HG02970 (cell line): ENCODE measurements around the gene OPTC.

Source experiments
- ATAC-seq: cut with Tn5 transposase; IDR thresholded peaks from one replicate; pipeline ENCODE4 v1.9.1; 2021; ENCODE audit warnings: mild to moderate bottlenecking, moderate library complexity, moderate number of reproducible peaks; ENCODE audit not compliant: unreplicated experiment, low FRiP score

Gene OPTC

DNA sequence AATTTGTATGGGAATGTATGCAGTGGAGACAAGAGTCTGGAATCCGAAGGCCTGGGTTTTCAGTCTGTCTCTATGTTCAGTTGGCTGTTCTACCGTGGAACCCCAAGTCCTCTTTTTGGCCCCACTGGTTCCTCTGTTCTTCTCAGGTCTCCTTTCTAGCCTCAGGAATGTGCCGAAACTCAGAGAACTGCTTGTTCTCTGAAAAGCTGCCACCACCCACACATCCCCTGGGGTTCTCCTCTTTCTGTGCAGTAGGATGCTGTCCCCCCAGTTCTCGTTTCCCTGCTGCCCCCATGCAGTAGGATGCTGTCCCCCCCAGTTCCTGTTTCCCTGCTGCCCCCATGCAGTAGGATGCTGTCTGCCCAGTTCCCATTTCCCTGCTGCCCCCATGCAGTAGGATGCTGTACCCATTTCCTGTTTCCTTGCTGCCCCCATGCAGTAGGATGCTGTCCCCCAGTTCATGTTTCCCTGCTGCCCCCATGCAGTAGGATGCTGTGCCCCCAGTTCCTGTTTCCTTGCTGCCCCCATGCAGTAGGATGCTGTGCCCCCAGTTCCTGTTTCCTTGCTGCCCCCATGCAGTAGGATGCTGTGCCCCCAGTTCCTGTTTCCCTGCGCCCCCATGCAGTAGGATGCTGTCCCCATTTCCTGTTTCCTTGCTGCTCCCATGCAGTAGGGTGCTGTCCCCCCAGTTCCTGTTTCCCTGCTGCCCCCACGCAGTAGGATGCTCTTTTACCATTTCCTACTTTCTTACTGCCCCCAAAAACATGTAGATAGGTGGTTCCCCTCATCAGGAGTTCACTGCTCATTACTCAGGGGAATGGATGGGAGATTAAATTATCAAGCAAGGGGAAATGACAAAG, 35.3 kb downstream of the OPTC start:
- ATAC-seq, result no peak

- ATAC-seq, result no peak
These were observed 37.1 kb downstream of the OPTC start for GRCh38 chr1:203531063-203531462.

- ATAC-seq, result no peak
These were observed 40.1 kb downstream of the OPTC start for GRCh38 chr1:203534012-203534411.

GRCh38 chr1:203534526-203534925, 40.6 kb downstream of the OPTC start:
- no peak for ATAC-seq

GRCh38 chr1:203536575-203536974, 42.6 kb downstream of the OPTC start:
- no peak for ATAC-seq

DNA sequence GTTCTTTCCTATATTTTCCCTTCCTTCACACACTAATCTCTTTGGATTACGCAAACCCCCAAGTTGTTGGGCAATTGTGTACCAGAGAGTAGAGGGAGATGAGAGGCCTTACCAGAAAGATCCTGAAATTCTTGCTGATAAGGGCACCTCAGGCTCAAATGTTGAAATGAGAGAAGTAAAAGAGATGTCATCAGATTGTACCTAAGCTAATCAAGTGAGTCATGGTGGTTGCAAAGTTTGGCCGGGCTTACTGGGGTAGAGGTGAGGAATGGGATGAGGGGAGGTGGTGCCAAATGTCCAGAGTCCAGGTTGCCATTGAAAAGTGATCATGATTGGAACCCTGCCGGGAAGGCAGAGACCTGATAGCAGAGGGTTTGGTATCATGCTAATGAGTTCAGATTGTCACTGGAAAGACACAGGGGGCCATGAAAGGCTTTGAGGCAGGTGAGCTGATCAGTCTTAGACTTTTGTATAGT, 43.1 kb downstream of the OPTC start:
- ATAC-seq, result no peak

DNA sequence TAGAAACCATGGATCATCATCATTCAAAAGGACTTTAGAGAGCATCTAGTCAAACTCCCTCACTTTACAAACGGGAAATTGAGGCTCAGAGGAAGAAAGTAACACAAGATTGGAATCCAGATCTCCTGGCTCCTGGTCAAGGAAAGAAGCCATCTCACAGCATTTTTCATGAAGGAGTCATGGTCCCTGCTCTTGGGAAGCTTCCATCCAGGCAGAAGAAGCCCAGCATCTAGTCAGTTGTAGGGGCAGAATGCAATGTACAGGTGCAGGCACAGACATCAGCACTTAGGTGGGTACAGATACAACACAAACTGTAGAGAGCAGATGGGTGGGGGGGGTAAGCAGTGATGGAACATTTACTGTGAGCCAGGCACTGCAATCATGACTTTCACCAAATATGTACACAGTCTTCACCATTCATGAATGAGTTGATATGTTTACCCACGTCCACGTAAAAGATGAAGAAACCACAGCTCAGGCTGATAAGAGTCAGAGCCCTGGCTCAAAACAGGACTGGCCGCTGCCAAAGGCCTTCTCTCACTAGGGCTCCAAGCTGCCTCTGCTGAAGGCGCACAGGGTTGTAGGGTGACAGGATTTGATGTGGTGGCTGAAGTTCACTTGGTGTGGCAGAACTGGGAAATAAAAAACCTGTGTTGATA, 44.0 kb downstream of the OPTC start:
- no peak for ATAC-seq

DNA sequence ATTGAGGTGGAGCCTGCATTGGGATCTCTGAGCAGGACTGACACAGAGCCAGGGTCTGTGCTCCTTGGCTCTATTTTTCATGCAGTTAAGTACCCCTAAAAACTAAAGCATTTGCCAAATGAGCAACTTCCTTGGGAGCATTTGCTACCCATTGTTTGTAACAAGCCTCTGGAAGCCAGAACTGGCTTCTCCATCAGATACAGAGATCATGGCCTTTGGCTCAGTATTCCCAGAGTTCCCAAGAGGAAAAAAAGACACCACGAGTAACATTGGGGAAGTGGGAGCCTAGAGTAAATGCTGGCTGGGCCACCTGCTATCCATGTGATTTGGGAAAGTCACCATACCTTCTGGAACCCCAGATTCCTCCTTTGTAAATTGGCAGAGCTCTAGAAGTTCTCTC, 44.8 kb downstream of the OPTC start:
- ATAC-seq, result no peak

DNA sequence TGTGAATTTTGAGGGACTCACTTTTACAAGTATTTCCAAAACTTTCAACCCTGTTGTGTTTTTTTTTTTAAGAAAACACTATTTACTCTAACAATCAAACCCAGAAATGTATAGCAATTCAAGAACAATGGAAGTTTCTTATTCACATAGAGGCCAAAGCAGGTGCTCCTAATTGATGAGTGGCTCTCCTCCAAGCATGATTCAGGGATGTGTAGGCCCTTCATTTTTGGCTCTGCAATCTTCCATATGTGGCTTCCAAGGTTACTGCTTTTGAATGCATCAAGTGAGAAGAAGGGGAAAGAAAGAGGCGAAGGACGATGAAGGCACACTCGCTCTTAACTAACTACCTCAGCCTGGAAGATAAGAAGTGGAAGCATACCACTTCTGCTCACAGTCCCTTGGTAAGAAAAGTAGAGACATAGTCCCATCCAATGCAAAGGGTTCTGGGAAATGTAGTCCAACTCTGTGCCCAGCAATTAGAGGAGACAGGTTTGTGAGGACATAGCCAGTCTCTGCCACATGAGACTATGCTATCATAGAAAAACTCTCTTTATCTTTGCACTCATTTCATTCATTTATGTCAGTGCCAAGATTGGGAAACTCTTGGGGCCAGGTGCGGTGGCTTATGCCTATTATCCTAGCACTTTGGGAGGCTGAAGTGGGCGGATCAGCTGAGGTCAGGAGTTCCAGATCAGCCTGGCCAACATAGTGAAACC, 46.0 kb downstream of the OPTC start:
- ATAC-seq, result no peak

DNA sequence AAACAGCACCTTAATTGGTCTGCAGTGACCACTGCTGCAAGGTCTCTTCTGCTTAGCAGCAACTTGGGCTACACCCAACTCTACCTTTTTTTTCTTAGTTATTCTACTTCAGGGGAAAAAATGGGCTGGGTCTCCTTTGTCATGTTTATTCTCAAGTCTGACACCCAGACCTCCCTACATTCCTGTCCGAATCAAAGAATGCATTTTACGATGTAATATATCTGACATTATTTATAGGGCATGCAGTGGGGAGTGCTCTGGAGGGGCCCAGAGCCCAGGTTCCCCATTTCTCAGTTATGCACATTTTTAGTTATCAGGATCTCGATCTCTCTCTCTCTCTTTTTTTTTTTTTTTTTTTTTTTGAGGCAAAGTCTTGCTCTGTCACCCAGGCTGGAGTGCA, 50.5 kb downstream of the OPTC start:
- ATAC-seq, result no peak

- ATAC-seq, result no peak
These were observed 51.2 kb downstream of the OPTC start for GRCh38 chr1:203544978-203545816.

GRCh38 chr1:203546274-203546673, 52.3 kb downstream of the OPTC start:
- ATAC-seq, result no peak

GRCh38 chr1:203547147-203547546, 53.2 kb downstream of the OPTC start:
- ATAC-seq, result no peak

GRCh38 chr1:203547771-203548421, 53.9 kb downstream of the OPTC start:
- no peak for ATAC-seq

DNA sequence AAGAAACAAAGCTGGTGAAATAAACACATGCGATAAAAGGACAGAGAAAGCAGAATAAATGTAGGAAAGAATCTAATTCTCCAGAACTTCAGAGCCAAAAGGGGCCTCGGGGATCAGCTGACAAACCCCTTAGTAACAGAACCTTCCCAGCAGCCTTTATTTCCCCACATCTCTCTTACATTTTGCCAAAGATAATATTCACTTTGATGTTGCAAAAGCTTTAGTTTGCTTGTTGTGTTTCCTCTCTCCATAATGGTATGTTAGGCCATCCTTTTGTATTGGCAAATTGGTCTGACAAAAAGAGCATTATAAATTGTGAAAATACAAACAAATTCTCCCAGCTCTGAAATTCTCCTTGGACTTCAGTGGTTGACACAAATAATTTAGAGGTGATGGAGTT, 54.9 kb downstream of the OPTC start:
- no peak for ATAC-seq

- no peak for ATAC-seq
These were observed 55.4 kb downstream of the OPTC start for GRCh38 chr1:203549309-203549708.

DNA sequence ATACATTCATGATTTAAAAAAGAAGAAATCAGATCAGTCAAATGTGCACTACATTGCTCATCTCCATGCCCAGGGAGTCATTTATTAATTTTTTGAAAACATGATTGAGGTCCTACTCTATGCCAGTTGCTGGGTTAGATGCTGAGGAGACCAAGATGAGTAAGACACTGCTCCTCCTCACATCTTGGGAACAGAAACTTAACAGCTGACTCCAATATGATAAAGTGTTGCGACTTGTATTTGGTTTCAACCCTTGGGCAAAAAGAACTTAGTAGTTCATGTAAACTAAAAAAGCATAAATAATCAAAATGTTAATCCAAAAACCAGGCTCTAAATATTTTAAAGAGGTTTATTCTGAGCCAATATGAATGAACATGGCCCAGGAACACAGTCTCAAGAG, 56.9 kb downstream of the OPTC start:
- ATAC-seq, result no peak

- ATAC-seq, result no peak
These were observed 57.6 kb downstream of the OPTC start for GRCh38 chr1:203551550-203551949.

GRCh38 chr1:203553496-203553895, 59.5 kb downstream of the OPTC start:
- ATAC-seq, result no peak

DNA sequence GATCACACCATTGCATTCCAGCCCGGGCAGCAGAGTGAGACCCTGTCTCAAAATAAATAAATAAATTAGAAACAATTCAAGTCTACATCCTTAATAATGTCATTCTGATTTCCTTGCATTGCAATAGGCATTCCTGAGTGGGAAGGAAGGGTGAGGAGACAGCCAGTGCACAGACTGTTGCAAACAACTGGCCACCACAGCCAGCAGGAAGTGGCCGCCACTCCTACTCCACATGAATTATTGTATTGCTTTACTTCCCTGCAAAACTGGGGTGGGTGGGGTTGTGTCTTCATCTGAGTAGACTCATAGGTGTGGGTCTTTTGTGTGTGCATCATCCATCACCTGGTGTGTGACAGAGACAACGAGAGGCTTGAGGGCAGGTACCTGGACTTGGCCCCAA, 60.1 kb downstream of the OPTC start:
- no peak for ATAC-seq
